Measurements from ENCODE around the gene VIL1. TPM values are rescaled to one million over a fixed set of nuclear protein-coding genes. Genes with fewer than 3 reads are reported as not detected.

Gene VIL1
- total RNA-seq, 4 donors from 2014 or later: 189 to 1,274 (median 741) TPM

DNA sequence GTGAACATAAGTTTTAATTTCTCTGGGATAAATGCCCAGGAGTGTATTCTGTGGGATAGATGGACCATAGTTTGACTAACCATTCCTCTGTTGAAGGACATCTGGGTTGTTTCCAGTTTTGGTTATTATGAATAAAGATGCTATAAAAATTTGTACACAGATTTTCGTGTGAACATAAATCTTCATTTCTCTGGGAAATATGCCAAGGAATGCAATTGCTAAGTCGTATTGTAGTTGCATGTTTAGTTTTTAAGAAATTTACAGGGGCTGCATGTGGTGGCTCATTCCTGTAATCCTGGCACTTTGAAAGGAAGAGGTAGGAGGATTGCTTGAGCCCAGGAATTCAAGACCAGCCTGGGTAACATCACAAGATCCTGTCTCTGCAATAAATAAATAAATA, 43.7 kb upstream of the VIL1 start:
- Histone ChIP-seq H3K4me1 (no peaks in the 10 kb centered on the region), H3K4me3 (no peak overlapping the region), H3K27ac (no peak overlapping the region), H3K9me3 (no peaks in the 10 kb centered on the region), H3K27me3 (no peaks in the 10 kb centered on the region), H3K36me3 (no peaks in the 10 kb centered on the region)
- TF ChIP-seq, protein P1, sequence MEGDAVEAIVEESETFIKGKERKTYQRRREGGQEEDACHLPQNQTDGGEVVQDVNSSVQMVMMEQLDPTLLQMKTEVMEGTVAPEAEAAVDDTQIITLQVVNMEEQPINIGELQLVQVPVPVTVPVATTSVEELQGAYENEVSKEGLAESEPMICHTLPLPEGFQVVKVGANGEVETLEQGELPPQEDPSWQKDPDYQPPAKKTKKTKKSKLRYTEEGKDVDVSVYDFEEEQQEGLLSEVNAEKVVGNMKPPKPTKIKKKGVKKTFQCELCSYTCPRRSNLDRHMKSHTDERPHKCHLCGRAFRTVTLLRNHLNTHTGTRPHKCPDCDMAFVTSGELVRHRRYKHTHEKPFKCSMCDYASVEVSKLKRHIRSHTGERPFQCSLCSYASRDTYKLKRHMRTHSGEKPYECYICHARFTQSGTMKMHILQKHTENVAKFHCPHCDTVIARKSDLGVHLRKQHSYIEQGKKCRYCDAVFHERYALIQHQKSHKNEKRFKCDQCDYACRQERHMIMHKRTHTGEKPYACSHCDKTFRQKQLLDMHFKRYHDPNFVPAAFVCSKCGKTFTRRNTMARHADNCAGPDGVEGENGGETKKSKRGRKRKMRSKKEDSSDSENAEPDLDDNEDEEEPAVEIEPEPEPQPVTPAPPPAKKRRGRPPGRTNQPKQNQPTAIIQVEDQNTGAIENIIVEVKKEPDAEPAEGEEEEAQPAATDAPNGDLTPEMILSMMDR (IDR thresholded peaks at IDR 0.05): no peak
- no peak for TF ChIP-seq POLR2A (IDR thresholded peaks at IDR 0.05)
- no peak for DNase-seq

DNA sequence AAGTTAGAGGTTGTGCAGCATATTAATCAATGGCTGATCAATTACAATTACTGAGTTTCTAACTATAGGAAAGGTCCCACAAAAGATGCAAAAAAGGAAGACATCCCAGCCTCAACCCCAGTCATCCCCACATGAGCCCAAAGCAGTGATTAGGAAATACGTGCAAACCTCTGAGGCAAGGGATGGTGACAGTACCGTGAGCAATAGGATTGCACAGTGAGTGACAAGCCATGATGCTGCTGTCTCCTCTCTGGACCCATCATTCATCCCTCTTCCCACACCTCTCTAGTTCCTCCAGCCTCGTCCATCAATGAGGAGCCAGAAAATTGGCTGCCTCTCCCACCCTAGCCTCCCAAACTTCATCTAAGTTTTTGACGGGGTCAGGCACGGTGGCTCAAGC, 40.9 kb upstream of the VIL1 start:
- H3K4me1 ChIP-seq: no peaks in the 10 kb centered on the region
- H3K9me3 ChIP-seq: no peaks in the 10 kb centered on the region
- H3K27me3 ChIP-seq: no peaks in the 10 kb centered on the region
- no peak overlapping the region for H3K4me3 ChIP-seq
- TF ChIP-seq POLR2A (IDR thresholded peaks at IDR 0.05): no peak
- TF ChIP-seq, protein P1 (IDR thresholded peaks at IDR 0.05): no peak
- no peak overlapping the region for H3K27ac ChIP-seq
- no peaks in the 10 kb centered on the region for H3K36me3 ChIP-seq
- no peak for DNase-seq

DNA sequence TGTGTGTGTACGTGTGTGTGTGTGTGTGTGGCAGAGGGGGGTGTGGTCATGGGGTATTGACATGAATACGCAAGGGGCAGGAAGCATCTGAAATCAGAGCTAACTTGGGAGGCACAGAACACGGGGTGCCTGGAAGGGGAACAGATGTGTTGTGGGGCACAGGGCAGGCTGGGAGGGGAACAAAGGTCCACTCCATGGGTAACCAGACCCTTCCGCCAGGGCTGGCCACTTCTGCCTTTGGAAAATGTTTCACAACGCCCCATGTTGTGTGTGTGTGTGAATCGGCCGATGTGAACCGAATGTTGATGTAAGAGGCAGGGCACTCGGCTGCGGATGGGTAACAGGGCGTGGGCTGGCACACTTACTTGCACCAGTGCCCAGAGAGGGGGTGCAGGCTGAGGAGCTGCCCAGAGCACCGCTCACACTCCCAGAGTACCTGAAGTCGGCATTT, 37.0 kb upstream of the VIL1 start, which contains the start of gene SLC11A1:
Gene SLC11A1 (plus strand): TSS at position 358 of the 451 bp plus-strand sequence. CDS start 96 bp downstream, outside the sequence.
- Histone ChIP-seq H3K27me3 (no peaks in the 10 kb centered on the region), H3K9me3 (no peaks in the 10 kb centered on the region), H3K36me3 (no peaks in the 10 kb centered on the region), H3K4me1 (no peaks in the 10 kb centered on the region), H3K27ac (peak within 1 kb of the TSS in 1 of 4 donors; percentile 30), H3K4me3 (no peak within 1 kb of the TSS)
- TF ChIP-seq, protein P1 (IDR thresholded peaks at IDR 0.05): no peak
- TF ChIP-seq POLR2A (IDR thresholded peaks at IDR 0.05): peak in 1 of 2 donors; percentile 8
- no peak for DNase-seq

DNA sequence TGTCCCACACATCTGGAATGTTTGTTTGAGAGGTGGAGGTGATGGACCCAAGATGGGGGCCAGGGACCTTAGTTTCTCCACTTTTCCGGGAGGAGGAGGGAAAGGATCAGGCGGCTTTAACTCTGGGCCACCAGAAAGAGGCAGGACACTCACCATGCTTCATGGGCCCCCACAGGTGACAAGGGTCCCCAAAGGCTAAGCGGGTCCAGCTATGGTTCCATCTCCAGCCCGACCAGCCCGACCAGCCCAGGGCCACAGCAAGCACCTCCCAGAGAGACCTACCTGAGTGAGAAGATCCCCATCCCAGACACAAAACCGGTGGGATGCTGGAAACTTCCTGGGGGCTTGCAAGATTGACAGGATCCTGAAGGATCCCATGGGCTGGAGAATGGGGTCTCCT, 36.1 kb upstream of the VIL1 start:
- no peak overlapping the region for H3K4me3 ChIP-seq
- no peaks in the 10 kb centered on the region for H3K9me3 ChIP-seq
- H3K36me3 ChIP-seq: no peaks in the 10 kb centered on the region
- H3K27ac ChIP-seq: no peak overlapping the region
- H3K4me1 ChIP-seq: peaks cover 0 to 4% (median 0%) of the 10 kb centered on the region in 4 donors
- no peaks in the 10 kb centered on the region for H3K27me3 ChIP-seq
- no peak for DNase-seq
- TF ChIP-seq, protein P1 (IDR thresholded peaks at IDR 0.05): no peak
- TF ChIP-seq POLR2A (IDR thresholded peaks at IDR 0.05): no peak

DNA sequence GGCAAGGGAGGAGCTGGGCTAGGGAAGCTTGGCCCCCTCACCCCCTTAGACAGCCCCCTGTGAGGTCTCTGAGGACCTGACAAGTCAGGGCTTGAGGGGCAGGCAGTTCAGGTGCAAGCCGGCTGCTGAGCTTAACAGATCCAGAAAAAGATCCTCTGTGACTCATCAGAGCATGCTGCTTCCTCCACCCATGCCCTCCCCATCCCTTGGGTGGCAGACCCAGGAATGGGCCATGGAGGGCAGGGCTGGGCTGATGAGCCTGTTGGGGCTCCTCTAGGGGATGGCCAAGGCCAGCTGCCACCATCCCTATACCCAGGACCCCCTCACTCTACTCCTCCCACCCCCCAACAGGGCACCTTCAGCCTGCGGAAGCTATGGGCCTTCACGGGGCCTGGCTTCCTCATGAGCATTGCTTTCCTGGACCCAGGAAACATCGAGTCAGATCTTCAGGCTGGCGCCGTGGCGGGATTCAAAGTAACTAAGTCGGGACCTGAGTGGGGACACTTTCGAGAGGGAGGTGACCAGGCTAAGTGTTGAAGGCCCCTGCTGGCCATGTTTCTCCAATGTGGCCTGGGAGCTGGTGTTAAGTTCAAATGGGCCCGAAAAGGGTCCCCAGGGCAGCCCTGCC, 34.9 kb upstream of the VIL1 start:
- no peak overlapping the region for H3K4me3 ChIP-seq

More for the DNA sequence above, 34.9 kb upstream of the VIL1 start:
- no peaks in the 10 kb centered on the region for H3K27me3 ChIP-seq
- no peak for TF ChIP-seq POLR2A (IDR thresholded peaks at IDR 0.05)
- TF ChIP-seq, protein P1 (IDR thresholded peaks at IDR 0.05): no peak
- H3K36me3 ChIP-seq: no peaks in the 10 kb centered on the region
- no peaks in the 10 kb centered on the region for H3K9me3 ChIP-seq
- H3K4me1 ChIP-seq: peaks cover 0 to 9% (median 0%) of the 10 kb centered on the region in 4 donors
- DNase-seq: peak in 1 of 3 donors; percentile 43
- H3K27ac ChIP-seq: no peak overlapping the region
